NB4 (cell line): ENCODE results near the gene CST4.
A peak's percentile ranks its signal among the peaks of the same experiment; 100 is the strongest.

Source experiments
- DNase-seq: peaks from one replicate; pipeline ENCODE4 v3.0.0; 2010; ENCODE audit warnings: low read depth
- H3K4me3 ChIP-seq: one replicate; pipeline ENCODE4 v1.5.1; 2011; ENCODE audit warnings: mild to moderate bottlenecking, low read depth, low read length, moderate library complexity
- CTCF ChIP-seq: IDR thresholded peaks from one replicate; pipeline ENCODE4 v1.5.1; 2012; ENCODE audit warnings: low read depth, low read length
- MAX ChIP-seq: IDR thresholded peaks from 2 replicates; pipeline ENCODE4 v1.6.1; 2011; ENCODE audit warnings: low read depth, low read length
- MYC ChIP-seq: IDR thresholded peaks from 2 replicates; pipeline ENCODE4 v1.6.1; 2011; ENCODE audit warnings: low read depth, low read length
- POLR2A ChIP-seq: IDR thresholded peaks from 2 replicates; pipeline ENCODE4 v1.6.1; 2011; ENCODE audit warnings: mild to moderate bottlenecking; ENCODE audit not compliant: insufficient read length; ENCODE audit errors: extremely low read depth

Gene CST4

GRCh38 chr20:23657202-23657601 is 31.6 kb downstream of the CST4 start:
- no peak overlapping the region for H3K4me3 ChIP-seq
- TF ChIP-seq MYC (no peak), POLR2A (no peak)
- no peak for DNase-seq

- H3K4me3 ChIP-seq, result no peak overlapping the region
- TF ChIP-seq CTCF, result no peak
- no peak for TF ChIP-seq MAX
- no peak for TF ChIP-seq MYC
- TF ChIP-seq POLR2A, result no peak
- DNase-seq, result no peak
Observed at GRCh38 chr20:23656372-23656771, 32.5 kb downstream of the CST4 start.

GRCh38 chr20:23655491-23656211 is 33.2 kb downstream of the CST4 start:
- TF ChIP-seq POLR2A (no peak), MYC (no peak), MAX (no peak), CTCF (no peak)
- H3K4me3 ChIP-seq, result no peak overlapping the region
- peak; percentile 62 for DNase-seq

GRCh38 chr20:23654717-23655116 is 34.1 kb downstream of the CST4 start:
- DNase-seq, result no peak
- TF ChIP-seq POLR2A (no peak), CTCF (no peak), MAX (no peak), MYC (no peak)
- H3K4me3 ChIP-seq, result no peak overlapping the region

GRCh38 chr20:23654000-23654399 is 34.8 kb downstream of the CST4 start:
- TF ChIP-seq MYC (no peak), CTCF (no peak), POLR2A (no peak), MAX (no peak)
- no peak overlapping the region for H3K4me3 ChIP-seq
- no peak for DNase-seq

- H3K4me3 ChIP-seq, result no peak overlapping the region
- no peak for DNase-seq
Observed at GRCh38 chr20:23653400-23653938, 35.4 kb downstream of the CST4 start.

More at GRCh38 chr20:23653400-23653938, 35.4 kb downstream of the CST4 start:
- no peak for TF ChIP-seq POLR2A
- TF ChIP-seq MYC, result no peak
- no peak for TF ChIP-seq MAX
- no peak for TF ChIP-seq CTCF
